GM03348 (cell line): ENCODE results near the gene CFAP54.

ENCODE experiments used
- DNase-seq: peaks from one replicate; pipeline ENCODE4 v3.0.0; 2012; ENCODE audit warnings: low spot score

The CFAP54 gene

DNA sequence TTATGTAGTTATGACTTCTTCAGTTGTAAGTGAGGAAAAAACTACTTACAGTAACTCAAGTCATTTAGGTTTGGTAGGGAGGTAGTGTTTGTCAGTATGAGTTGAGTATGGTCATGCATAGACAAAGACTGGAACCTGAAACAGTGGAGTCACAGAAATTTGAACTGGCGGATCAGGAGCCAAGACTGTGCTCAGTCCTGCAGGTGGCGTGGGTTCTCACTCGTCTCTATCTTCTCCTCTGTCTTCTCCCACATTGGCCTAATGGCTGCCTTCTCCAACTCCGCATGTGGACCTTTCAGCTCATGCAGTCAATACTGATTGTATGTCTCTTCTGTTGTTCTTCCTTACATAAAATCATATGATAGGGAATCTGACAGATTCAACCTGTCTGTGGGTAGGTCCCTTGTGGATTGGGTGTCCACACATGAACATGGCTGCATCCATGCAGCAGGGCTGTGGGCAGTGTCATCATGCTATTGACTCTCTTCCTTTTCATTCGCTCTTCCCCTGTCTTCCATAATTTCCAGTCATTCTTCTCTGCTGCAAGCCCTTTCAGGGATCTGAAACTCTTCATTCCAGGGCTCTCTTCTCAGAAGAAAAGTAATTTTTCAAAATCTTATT is 338.9 kb downstream of the CFAP54 start:
- DNase-seq = no peak

DNA sequence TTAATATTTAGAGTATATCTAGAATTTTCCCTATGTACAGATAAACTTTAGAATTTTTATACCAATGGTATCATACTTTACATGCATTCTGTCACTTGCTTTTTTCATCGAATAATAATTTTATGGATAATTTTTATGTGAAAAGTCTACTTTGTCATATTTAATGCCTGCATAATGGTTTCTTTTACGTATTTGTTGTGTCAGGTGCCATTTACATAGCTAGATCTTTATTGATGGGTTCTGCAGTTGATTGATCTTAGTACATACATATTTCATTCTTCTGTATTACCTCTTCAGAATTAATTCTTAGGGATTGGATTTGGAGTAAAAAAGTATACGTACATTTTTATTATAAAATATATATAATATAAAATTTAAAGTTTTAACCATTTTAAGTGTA is 340.0 kb downstream of the CFAP54 start:
- no peak for DNase-seq

DNA sequence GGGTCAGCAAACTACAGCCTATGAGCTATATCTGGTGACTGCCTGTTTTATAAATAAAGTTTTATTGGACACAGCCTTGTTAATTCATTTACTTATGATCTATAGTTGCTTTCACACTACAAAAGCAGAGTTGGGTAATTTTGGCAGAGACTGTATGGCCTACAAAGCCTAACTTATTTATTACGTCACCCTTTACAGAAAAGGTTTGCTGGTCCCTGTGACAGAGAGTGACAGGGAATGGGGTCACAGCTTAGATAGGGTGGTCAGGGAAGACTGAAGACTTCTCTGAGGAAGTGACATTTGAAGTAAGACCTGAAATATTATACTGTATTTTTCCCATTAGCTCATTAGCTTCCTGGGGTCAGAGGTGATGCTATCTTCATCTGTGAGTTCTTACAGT is 342.0 kb downstream of the CFAP54 start:
- no peak for DNase-seq

DNA sequence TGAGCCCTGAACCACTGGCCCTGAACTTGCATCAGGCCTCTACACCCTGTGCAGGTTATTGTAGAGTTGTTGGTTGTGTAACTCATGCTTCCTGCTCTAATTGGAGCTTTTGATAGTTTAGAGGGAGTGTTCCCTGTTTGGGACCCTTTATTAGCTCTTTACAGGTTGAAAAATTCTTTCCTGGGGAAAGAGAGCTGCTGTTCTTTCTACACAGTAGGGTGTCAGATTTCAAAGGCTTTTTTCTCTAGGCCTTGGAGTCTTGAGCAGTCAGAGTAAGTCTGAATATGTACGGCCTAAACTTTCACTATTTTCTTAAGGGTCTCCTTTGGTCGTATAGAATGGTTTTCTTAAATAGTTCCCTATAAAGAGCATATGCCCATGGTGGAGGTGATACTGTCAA is 356.9 kb downstream of the CFAP54 start:
- no peak for DNase-seq

DNA sequence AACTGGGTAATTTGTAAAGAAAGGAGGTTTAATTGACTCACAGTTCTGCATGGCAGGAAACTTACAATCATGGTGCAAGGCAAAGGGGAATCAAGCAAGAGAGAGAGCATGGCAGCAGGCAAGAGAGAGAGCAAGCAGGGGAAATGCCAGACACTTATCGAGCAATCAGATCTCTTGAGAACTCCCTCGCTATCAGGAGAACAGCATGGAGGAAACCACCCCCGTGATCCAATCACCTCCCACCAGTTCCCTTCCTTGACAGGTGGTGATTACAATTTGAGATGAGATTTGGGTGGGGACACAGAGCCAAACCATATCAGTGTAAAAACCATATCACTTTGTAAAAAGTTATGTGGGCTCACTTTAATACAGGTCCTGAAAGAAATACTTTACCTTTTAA is 361.3 kb downstream of the CFAP54 start:
- no peak for DNase-seq

DNA sequence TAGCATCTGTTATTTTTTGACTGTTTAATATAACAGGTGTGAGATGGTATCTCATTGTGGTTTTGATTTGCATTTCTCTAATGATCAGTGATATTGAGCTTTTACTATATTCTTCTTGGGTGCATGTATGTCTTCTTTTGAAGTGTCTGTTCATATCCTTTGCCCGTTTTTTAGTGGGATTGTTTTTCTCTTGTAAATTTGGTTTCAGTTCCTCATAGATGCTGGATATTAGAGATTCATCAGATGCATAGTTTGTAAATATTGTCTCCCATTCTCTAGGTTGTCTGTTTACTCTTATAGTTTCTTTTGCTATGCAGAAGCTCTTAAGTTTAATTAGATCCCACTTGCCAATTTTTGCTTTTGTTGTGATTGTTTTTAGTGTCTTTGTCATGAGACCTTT is 368.8 kb downstream of the CFAP54 start:
- DNase-seq = no peak

DNA sequence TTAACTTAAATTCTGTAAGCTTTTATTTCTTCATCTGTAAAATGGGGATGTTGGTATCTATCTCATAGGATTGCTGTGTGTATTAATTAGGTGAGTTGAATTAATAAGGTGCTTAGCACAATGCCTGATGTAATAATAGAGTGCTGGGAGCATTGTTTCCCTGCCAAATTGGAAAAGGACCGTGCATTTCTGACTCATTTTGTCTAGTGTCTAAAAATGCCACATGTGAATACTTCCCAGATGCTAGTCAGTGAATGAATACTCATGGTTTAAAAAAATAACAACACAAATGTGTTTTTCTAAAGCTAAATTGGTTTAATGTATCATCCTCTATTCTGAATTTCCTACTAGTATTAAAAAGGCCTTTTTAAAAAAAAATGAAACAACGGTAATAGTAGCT is 372.3 kb downstream of the CFAP54 start:
- peak; percentile 48 for DNase-seq

DNA sequence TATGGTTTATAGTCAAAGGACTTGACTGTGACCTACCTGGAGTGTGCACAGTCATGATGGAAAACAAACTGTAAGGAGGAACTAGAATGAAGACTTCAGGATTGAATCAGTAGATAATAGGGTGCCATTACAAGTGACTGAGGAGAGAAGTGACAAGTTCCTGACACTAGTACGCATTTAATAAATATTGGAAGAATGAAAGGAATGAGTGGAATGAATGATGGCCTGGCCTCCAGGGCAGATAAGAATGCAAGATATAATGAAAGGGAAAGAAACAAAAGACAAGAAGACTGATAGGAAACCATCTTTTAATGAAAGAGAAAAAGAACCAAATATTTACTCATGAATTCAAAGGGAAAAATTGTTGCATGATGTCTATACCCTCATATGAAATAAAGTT is 372.9 kb downstream of the CFAP54 start:
- no peak for DNase-seq

DNA sequence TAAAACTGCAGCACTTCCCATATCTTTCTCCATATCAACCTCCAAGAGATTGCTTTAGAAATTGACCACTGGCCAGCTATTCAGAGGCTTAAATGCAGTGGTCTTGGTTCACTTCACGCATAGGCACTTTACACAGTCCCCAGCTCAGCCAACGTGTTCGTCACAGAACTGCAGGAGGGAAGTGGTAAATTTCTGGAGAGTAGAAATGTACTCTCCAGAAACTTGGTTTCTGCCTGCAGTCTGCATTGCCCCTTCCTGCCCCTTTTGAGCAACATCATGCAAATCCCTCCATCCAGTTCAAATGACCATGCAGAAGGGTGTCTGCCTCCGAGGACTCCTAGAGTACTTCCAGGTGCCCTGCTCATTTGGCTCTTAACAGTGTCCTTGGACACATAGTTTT is 375.0 kb downstream of the CFAP54 start:
- no peak for DNase-seq

DNA sequence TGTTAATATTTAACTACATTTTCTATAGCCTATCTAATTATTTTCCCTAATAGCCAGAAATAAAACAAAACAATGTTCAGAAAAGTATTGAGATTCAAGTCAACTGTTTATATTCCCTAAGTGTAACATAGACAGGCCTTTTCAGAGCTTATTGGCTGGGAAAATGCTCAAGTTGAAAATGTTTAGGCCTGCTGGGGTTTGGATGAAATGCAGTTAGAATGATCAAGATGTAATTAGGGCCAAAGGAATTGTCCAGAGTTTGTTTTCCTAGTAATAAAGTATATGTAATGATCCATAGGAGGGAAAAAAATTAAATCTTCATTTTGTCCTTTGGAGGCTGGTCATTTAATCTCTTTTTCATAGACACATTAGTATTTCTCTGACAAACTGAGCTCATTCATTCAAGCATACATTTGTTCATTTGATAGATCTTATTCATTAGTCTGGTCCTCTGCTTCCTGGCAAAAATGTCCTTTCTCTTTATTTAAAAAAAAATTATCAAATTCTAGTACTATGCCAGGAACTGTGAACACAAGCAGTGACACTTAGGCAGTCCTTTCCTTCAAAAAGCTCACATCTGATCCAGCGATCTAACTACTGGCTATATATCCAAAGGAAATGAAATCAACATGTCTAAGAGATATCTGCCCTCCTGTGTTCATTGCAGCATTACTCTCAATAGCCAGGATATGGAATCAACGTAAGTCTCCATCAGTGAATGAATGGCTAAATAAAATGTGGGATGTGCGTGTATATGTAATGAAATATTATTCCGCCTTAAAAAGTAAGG is 377.6 kb downstream of the CFAP54 start:
- no peak for DNase-seq

DNA sequence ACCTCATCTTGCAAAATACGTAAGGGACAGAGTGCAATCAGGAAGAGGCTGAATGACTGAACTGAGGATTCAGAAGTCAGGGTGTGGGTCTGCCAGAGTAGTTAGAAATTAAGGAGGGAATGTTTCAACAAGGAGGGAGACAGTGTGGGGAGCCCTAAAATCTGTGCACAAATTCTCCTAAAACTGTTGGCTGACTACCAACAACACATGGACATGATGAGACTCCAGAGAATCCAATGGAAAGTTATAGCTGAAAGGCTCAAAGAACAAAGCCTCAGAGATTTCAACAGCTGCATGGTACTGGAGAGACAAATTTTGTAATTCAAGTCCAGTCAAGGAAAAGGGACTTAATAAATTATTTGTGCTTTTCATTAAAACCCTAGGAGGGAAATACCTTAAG is 381.6 kb downstream of the CFAP54 start:
- DNase-seq = no peak

DNA sequence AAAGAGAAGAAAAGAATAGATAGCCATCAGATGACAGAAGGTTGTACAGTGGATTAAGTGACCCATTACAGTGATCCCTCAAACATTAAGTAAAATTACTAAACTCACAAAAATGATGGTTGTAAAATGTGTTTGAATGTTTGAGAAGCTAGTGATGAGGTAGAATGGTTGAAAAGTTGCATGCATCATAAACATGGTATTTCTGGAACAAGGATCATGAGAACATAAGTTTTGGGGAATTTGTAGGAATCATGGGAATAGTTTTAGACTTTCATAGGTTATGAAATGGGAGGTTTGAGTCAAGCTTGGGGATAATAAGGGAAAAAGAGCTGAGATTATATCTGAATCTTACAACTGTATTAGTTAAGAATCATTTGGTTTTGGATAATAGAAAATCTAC is 383.6 kb downstream of the CFAP54 start:
- no peak for DNase-seq

DNA sequence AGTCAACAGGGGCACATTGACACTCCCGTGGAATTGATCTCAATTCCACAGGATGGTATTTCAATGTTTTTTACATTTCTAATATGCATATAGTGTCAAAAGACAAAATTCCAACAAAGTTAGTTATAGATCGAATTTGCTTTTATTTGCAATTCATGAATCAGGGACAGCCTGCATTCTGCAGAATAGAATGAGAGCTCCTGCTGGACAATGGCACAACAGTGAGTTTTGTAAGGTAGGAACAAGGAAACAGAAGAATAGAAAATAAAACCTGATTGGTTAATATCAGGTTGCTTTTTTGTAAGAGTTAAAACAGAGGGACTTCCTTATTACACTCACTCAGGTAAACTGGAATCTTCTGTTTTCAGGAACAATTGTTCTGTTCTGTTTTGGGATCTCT is 384.8 kb downstream of the CFAP54 start:
- DNase-seq = no peak

DNA sequence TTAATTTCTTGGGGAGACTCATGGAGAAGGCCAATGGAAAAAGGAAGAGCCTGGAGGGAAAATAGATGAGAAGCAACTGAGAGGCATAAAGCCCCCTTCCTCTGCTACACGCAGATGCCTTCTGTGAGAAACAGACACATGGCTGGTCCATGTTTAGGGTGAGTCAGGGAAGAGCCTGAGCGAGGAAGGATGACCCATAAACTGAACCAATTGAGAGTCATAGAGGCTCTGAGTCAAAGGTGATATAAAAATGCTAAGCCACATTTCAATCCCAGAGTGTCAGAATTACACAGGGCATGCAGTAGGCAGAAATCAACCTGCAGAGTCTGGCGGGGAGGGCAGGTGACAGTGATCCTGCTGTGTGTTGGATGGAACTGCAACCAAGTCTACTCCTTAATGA is 387.6 kb downstream of the CFAP54 start:
- DNase-seq = peak; percentile 20

DNA sequence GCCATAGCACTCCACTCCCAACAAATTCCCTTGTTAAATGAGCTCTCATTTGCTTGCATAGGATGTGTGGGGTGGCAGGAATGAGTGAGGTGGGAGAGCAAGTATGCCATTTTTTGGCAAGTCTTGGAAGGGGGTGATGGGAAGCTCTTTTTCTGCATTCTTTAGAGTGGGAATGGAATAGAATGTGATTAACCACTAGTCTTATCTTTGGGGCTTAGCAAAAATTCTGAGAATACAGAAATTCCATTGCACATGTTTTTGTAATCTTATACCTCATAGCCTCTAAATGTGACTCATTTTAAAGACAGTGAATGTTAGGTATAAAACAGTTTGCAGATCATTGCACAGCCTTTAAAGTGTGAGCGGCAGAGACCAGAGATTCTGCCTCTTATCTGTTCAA is 389.3 kb downstream of the CFAP54 start:
- peak; percentile 76 for DNase-seq

DNA sequence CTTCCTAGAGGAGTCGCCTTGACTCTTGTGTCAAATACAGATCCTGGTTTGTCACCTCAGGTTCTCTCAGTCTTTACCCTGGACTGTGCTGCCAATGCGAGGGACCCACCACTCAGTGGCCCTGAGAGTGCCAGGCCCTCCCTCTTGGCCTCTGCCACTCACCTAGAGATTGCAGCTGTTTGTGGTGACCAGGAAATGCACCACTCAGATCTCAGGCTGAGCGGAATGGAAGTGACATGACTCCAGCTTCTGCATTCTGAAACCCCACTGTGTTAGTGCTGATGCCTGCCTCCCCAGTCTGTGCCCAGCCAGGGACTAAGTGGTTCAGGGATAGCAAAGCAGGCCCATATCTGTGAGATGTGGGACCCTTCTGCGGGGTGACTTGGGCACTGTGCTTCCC is 389.9 kb downstream of the CFAP54 start:
- DNase-seq = no peak

DNA sequence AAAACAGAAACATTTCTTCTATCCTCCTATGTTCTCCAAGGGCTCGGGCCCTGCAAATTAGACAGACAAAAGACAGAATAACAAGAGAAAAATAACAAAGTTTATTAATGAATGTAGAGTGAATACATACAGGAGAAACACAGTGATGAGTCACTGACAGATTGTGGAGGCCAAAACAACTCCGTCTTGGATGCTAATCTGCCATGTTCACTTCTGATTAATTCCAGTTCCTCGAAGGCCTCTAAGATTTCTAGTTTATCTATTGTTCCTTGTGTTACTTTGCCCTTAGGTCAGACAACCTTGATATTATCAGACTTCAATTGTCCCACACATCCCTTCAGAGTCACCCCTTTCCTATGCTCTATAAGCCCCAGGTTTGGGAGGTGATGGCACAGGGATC is 390.8 kb downstream of the CFAP54 start:
- no peak for DNase-seq

DNA sequence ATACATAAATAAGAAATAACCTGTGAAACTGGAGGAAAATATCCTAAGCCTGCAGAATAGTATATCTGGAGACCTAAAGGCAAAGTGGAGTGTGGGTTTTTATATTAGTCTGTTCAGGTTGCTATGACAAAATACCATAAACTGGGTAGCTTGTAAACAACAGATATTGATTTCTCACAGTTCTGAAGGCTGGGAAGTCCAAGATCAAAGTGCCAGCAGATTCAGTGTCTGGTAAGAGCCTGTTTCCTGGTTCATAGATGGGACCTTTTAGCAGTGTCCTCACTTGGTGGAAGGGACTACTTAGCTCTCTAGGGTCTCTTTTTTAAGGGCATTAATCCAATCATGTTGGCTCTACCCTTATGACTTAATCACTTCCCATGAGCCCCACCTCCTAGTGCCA is 392.2 kb downstream of the CFAP54 start:
- DNase-seq = no peak

DNA sequence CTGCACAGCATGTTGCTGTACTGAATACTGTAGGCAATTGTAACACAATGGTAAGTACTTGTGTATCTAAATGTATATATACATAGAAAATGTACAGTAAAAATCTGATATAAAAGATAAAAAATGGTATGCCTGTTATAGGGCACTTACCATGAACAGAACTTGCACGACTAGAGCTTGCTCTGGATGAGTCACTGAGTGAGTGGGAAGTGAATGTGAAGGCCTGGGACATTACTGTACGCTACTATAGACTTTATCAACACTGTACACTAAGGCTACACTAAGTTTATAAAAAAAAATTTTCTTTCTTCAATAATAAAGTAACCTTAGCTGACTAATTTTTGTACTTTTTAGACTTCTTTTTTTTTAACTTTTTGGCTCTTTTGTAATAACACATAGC is 393.5 kb downstream of the CFAP54 start:
- DNase-seq = peak; percentile 34

DNA sequence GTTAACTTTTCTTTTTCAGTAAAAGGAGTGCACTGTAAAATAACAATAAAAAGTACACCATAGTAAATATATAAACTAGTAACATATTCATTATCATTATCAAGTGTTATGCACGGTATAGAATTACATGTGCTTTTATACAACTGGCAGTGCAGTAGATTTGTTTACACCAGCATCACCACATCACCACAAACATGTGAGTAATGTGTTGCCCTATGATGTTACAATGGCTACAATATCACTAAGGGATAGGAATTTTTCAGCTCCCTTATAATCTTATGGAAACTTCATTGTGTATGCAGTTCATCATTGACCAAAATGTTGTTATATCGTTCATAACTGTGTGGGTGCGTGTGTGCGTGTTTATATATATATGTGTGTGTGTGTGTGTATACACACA is 394.2 kb downstream of the CFAP54 start:
- DNase-seq = no peak

DNA sequence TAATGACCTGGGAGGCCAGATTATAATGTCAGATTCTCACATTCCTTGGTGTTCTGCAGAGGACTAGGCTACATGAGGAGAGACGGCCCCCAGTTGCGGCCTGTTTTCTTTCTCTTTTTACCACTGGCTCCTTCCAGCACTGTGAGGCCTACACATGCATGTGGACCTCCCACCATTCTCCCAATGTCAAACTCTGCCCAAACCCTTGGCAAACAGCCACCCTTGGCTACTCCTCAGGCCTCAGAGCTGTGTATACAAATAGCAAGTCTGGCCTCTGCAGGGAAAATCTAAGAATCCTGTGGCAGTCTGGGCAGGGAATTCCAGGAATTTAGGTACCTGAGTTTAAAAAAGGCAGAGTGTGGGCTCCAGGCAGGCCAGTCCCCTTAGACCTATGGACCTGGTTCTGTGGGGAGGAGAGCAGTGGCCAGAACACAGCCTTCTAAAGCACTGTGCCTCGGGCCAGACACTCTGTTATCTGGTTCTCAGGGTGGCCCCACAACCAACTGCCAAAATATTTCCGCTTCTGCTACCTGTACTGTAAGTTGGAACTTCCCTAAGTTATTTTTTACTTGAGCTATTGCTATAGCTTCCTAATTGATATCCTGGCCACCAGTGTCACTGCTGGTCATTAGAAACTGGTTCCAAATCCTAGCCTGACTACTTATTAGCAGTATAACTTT is 397.8 kb downstream of the CFAP54 start:
- no peak for DNase-seq

DNA sequence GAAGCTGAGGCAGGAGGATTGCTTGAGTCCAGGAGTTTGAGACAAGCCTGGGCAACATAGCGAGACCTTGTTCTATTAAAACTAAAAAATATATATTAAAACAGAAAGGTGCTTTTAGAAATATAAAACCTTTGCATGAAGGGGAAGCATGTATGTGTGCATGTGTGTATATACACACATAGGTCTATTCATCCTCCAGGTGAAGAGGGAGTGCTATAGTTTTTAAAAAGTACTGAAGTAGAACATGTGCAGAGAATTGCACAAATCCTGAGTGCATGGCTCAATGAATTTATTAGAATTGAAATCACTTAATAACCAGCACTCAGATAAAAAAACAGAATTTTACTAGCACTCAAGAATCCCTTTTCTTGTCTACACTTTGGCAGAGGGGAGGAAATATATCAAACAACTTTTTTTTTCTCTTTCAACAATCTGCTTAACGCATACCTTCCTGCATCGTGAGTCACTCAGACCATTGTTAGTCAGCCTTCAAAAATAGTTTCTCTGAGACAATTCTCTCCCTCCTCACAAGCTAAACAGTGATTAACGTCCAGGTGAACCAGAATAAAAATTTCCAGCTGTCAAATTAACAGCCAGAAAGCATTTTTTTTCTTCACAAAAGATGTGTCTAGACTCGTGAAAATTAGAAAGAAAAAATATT is 400.0 kb downstream of the CFAP54 start:
- peak; percentile 69 for DNase-seq

DNA sequence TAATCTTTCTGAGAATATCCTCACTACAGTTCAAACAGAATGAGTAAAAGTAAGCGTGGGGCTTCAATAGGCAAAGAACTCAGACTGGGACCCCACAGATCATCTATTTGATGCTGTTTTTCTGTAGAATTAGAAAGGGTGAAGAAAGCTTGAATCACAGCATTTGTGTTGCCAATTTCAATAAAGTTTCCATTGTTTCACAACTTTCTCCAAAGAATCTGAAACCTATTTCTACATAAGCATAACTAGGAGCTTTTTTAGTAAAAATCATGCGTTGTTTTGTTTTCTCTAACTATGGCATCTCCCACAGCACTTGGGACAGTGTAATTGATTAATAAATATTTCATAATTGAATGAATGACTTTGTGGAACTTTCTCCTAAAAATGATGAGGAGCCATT is 401.0 kb downstream of the CFAP54 start:
- no peak for DNase-seq
